ENCODE measurements around the gene EBF3.

Gene EBF3

GRCh38 chr10:129935102-129935866 is 28.8 kb downstream of the EBF3 start:
- TF ChIP-seq POLR2AphosphoS5 (IDR thresholded peaks at IDR 0.05; ENCODE audit: low read depth, low read length) (no peak), FOXP2 (optimal IDR thresholded peaks at IDR 0.05; ENCODE audit: borderline replicate concordance, extremely low read depth, extremely low read length, insufficient read depth) (no peak), SIN3A (IDR thresholded peaks at IDR 0.05; ENCODE audit: borderline replicate concordance, insufficient read depth, low read length) (no peak), TAF1 (IDR thresholded peaks at IDR 0.05; ENCODE audit: borderline replicate concordance, insufficient read depth, low read length) (no peak), REST (IDR thresholded peaks at IDR 0.05; ENCODE audit: insufficient read depth in 1 of 2, low read depth in 2 of 2, low read length in 2 of 2) (no peak)

- TF ChIP-seq FOXP2 (optimal IDR thresholded peaks at IDR 0.05; ENCODE audit: borderline replicate concordance, extremely low read depth, extremely low read length, insufficient read depth) (no peak), REST (IDR thresholded peaks at IDR 0.05; ENCODE audit: insufficient read depth in 1 of 2, low read depth in 2 of 2, low read length in 2 of 2) (no peak), POLR2AphosphoS5 (IDR thresholded peaks at IDR 0.05; ENCODE audit: low read depth, low read length) (no peak), SIN3A (IDR thresholded peaks at IDR 0.05; ENCODE audit: borderline replicate concordance, insufficient read depth, low read length) (no peak), TAF1 (IDR thresholded peaks at IDR 0.05; ENCODE audit: borderline replicate concordance, insufficient read depth, low read length) (no peak)
Measured at GRCh38 chr10:129934196-129934925, 29.7 kb downstream of the EBF3 start.

GRCh38 chr10:129933456-129934092 is 30.5 kb downstream of the EBF3 start:
- no peak for TF ChIP-seq REST (IDR thresholded peaks at IDR 0.05; ENCODE audit: insufficient read depth in 1 of 2, low read depth in 2 of 2, low read length in 2 of 2)
- TF ChIP-seq TAF1 (IDR thresholded peaks at IDR 0.05; ENCODE audit: borderline replicate concordance, insufficient read depth, low read length), result no peak
- no peak for TF ChIP-seq SIN3A (IDR thresholded peaks at IDR 0.05; ENCODE audit: borderline replicate concordance, insufficient read depth, low read length)
- no peak for TF ChIP-seq POLR2AphosphoS5 (IDR thresholded peaks at IDR 0.05; ENCODE audit: low read depth, low read length)
- TF ChIP-seq FOXP2 (optimal IDR thresholded peaks at IDR 0.05; ENCODE audit: borderline replicate concordance, extremely low read depth, extremely low read length, insufficient read depth), result no peak

- TF ChIP-seq TAF1 (IDR thresholded peaks at IDR 0.05; ENCODE audit: borderline replicate concordance, insufficient read depth, low read length), result no peak
- TF ChIP-seq FOXP2 (optimal IDR thresholded peaks at IDR 0.05; ENCODE audit: borderline replicate concordance, extremely low read depth, extremely low read length, insufficient read depth), result no peak
- TF ChIP-seq REST (IDR thresholded peaks at IDR 0.05; ENCODE audit: insufficient read depth in 1 of 2, low read depth in 2 of 2, low read length in 2 of 2), result no peak
- no peak for TF ChIP-seq POLR2AphosphoS5 (IDR thresholded peaks at IDR 0.05; ENCODE audit: low read depth, low read length)
- TF ChIP-seq SIN3A (IDR thresholded peaks at IDR 0.05; ENCODE audit: borderline replicate concordance, insufficient read depth, low read length), result no peak
Measured at GRCh38 chr10:129932751-129933433, 31.2 kb downstream of the EBF3 start.

Measured in PFSK-1 (cell line).